GM12801 (cell line): ENCODE data around the gene ANKRD40.

ENCODE experiments used
- CTCF ChIP-seq: IDR thresholded peaks from one replicate; pipeline ENCODE4 v1.5.1; 2011; ENCODE audit warnings: control low read depth; ENCODE audit not compliant: insufficient read length; ENCODE audit errors: extremely low read depth

ANKRD40 gene

DNA sequence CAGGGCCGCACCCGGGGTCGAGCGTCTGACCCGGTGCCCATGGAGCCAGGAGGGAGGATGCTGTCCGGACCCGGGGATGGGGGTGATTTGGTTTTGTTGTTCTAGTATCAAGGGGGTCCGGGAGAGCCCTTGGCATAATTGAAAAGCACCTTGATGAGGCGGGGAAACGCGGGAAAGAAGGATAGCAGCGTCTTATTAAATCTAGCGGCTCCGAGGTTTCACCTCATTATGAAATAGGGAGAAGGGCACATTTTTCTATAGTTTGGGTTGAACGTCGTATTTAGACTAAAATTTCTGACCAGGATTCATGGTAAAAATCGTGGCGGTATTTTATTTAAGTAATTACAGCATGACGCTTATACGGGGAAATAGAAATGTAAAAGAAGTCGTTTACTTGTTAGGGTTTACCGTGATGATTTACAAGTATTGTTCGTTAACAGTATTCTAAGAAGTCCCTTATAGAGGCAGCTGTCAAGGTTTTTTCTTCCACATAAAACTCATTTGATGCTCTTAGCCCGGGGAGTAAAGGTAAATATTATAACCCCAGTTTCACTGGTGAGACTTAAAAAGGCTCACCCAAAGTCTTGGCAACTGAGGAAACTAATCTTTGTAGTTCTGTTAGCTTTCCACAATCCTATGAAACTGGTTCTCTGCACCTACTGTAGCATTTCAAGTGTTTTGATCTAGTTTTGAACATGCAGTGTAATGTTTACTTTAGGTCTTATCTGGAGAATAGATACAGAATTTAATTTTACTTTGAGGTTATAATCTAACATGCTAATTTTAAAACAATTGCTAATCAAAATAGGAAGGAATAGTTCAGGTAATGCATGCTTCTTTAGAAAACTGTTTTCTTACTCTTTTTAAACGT is 12.4 kb upstream of the ANKRD40 start:
- no peak for TF ChIP-seq CTCF

GRCh38 chr17:50719144-50719923 is 11.6 kb upstream of the ANKRD40 start, which contains the start of gene LUC7L3:
Gene LUC7L3, plus strand, starts transcription at chr17:50719603. Its CDS starts 130 bp downstream, at chr17:50719733.
- no peak for TF ChIP-seq CTCF

GRCh38 chr17:50715471-50715870 is 7.8 kb upstream of the ANKRD40 start:
- TF ChIP-seq CTCF, result no peak

DNA sequence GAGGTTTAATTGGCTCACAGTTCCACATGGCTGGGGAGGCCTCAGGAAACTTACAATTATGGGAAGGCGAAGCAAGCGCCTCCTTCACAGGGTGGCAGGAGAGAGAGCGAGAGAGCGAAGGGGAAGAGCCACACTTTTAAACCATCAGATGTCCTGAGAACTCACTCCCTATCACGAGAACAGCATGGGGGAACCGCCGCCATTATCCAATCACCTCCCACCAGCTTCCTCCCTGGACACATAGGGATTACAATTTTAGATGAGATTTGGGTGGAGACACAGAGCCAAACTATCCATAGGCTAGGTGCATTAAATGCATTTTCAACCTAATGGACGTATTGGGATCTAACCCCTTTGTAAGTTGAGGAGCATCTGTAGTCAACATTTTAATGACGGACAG is 4.9 kb upstream of the ANKRD40 start:
- no peak for TF ChIP-seq CTCF

DNA sequence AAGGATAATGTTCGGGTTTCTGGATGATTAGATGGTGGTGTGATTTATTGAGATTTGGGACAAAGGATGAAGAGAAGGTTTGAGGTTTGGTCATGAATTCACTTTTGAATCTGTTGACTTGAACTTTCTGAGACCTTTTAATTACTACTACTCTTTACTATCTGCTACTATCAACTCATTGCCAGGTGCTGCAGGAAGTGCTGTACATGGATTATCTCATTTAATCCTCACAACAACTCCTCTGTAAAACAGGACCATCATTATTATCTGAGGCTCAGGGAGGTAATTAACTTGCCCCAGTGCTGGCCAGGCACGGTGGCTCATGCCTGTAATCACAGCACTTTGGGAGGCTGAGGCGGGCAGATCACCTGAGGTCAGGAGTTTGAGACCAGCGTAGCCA is 2.9 kb upstream of the ANKRD40 start:
- no peak for TF ChIP-seq CTCF

DNA sequence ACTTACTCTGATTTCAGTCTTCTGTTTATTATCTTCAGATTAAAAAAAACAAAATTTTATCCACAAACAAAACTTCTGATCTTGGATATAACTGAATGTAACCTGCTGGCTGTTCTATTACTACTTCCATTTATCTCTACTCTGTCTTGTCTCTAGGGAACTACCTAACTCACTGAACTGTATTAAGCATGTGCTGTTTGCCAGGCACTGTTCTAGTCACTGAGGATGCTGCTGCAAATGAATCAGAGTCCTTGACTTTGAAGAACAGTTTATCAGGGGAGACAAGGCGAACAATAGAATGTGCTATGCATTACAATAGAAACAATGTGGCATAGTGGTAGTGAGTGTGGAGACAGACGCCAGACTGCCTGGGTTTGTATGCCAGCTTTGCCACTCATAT is 2.3 kb upstream of the ANKRD40 start:
- no peak for TF ChIP-seq CTCF
